Mesothelial cell of epicardium (in vitro differentiated cells): ENCODE data around the gene GAGE1. TPM values are rescaled to one million over a fixed set of nuclear protein-coding genes. Genes with fewer than 3 reads are reported as not detected.

Source experiments
- DNase-seq, 2 experiments: peaks; one replicate each; pipeline ENCODE4 v3.0.0; 2021; ENCODE audit warnings: low spot score in 2 of 2; ENCODE audit not compliant: unreplicated experiment in 2 of 2
- H3K27ac Mint-ChIP-seq: 2 replicates; pipeline ENCODE4 v1.8.0; 2021; ENCODE audit warnings: mixed read lengths
- H3K27me3 Mint-ChIP-seq: 2 replicates; pipeline ENCODE4 v1.8.0; 2021; ENCODE audit warnings: low read depth, mixed read lengths
- H3K36me3 Mint-ChIP-seq: 2 replicates; pipeline ENCODE4 v1.8.0; 2021; ENCODE audit warnings: mixed read lengths
- H3K4me1 Mint-ChIP-seq: 2 replicates; pipeline ENCODE4 v1.8.0; 2021; ENCODE audit warnings: mixed read lengths
- H3K4me3 Mint-ChIP-seq: 2 replicates; pipeline ENCODE4 v1.8.0; 2021; ENCODE audit warnings: mild to moderate bottlenecking, moderate library complexity, mixed read lengths
- H3K9me3 Mint-ChIP-seq: 2 replicates; pipeline ENCODE4 v1.8.0; 2021; ENCODE audit warnings: mixed read lengths
- CTCF ChIP-seq: fragments of 200-600 bp; sonication (generic); IDR thresholded peaks from one replicate; pipeline ENCODE4 v1.5.0; 2021; ENCODE audit warnings: antibody characterized with exemption; ENCODE audit not compliant: unreplicated experiment
- total RNA-seq: library from RNA; stranded (reverse); gene quantifications from 3 replicates; pipeline ENCODE4 v1.2.1, GENCODE V29; 2021

The GAGE1 gene
- total RNA-seq, 1 donor from 2014 or later: not detected

- Mint-ChIP-seq H3K27ac (peak overlapping the region; percentile 16), H3K36me3 (no peaks in the 10 kb centered on the region), H3K4me3 (no peak overlapping the region), H3K4me1 (peaks cover 5% of the 10 kb centered on the region), H3K9me3 (peaks cover 25% of the 10 kb centered on the region), H3K27me3 (no peaks in the 10 kb centered on the region)
- DNase-seq: no peak
- no peak for TF ChIP-seq CTCF
Measured at GRCh38 chrX:49610718-49611310, 12.0 kb downstream of the GAGE1 start.

GRCh38 chrX:49618574-49618973, 19.8 kb downstream of the GAGE1 start:
- Mint-ChIP-seq H3K9me3 (peaks cover 14% of the 10 kb centered on the region), H3K4me3 (no peak overlapping the region), H3K4me1 (no peaks in the 10 kb centered on the region), H3K27me3 (no peaks in the 10 kb centered on the region), H3K36me3 (no peaks in the 10 kb centered on the region), H3K27ac (no peak overlapping the region)
- DNase-seq: no peak
- TF ChIP-seq CTCF: no peak

GRCh38 chrX:49627086-49627777, 28.4 kb downstream of the GAGE1 start:
- H3K4me1 Mint-ChIP-seq: no peaks in the 10 kb centered on the region
- H3K4me3 Mint-ChIP-seq: no peak overlapping the region
- H3K27me3 Mint-ChIP-seq: no peaks in the 10 kb centered on the region
- H3K36me3 Mint-ChIP-seq: no peaks in the 10 kb centered on the region
- peaks cover 32% of the 10 kb centered on the region for H3K9me3 Mint-ChIP-seq
- peak; percentile 19 for TF ChIP-seq CTCF
- H3K27ac Mint-ChIP-seq: no peak overlapping the region
- no peak for DNase-seq

DNA sequence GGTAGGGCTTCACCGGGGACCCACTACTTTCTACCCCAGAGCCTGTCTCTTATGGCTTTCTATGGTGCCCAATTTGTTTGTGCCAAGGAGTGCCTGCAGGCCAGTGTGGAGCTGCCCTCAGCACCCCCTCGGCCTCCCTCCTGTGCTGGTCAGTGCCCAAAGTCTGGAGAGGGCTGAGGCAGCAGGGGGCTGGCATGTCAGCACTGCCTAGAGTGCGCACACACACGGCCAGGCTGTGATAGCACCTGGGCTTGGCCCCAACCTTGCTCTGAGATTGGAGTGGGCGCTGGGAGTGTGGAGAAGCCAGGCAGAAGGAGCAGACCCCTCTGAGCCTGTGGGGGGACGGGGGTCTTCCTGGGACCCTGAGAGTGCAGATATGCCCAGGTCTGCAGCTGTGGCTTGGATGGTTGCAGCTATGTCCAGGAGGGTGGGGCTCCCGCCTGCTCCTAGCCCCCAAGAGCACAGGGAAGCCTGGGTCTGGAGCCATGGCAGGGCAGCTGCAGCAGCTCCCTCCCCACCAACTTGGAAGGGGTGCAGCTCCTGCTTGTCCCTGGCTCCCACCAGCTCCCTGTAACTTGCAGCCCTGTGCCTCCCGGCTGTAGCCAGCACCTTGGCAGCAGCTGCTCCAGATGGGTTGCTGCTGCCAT, 46.3 kb downstream of the GAGE1 start:
- no peak for DNase-seq
- peaks cover 14% of the 10 kb centered on the region for H3K9me3 Mint-ChIP-seq
- no peaks in the 10 kb centered on the region for H3K36me3 Mint-ChIP-seq

DNA sequence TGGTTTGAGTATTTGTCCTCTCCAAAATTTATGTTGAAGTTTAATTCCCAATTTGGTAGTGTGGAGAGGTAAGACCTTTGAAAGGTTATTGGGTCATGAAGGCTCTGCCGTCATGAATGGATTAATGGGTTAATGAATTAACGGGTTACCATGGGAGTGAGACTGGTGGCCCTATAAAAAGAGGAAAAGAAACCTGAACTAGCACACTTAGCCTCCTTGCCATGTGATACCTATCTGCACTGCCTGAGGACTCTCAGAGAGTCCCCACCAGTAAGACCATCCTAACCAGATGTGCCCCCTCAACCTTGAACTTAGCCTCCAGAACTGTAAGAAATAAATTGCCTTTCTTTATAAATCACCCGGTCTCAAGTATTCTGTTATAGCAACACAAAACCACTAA, 57.7 kb downstream of the GAGE1 start:
- Mint-ChIP-seq H3K4me1 (no peaks in the 10 kb centered on the region), H3K27ac (no peak overlapping the region), H3K9me3 (peaks cover 18% of the 10 kb centered on the region), H3K36me3 (no peaks in the 10 kb centered on the region), H3K4me3 (no peak overlapping the region), H3K27me3 (no peaks in the 10 kb centered on the region)
- no peak for DNase-seq
- TF ChIP-seq CTCF: no peak

More for the DNA sequence above, 46.3 kb downstream of the GAGE1 start:
- no peaks in the 10 kb centered on the region for H3K4me1 Mint-ChIP-seq
- no peak overlapping the region for H3K4me3 Mint-ChIP-seq
- H3K27me3 Mint-ChIP-seq: peaks cover 2% of the 10 kb centered on the region
- no peak overlapping the region for H3K27ac Mint-ChIP-seq
- no peak for TF ChIP-seq CTCF

Other genes with a start within 250 kb of the GAGE1 start
- not detected in 3 replicates for gene GAGE12C, start 66.8 kb upstream of the GAGE1 start, total RNA-seq
- gene GAGE12D, start 57.3 kb upstream of the GAGE1 start, total RNA-seq: not detected in 3 replicates
- gene GAGE12E, start 47.7 kb upstream of the GAGE1 start, total RNA-seq: not detected in 3 replicates
- not detected in 3 replicates for gene GAGE12F, start 38.2 kb upstream of the GAGE1 start, total RNA-seq
- gene GAGE12G, start 28.6 kb upstream of the GAGE1 start, total RNA-seq: not detected in 3 replicates
- gene GAGE12H, start 19.1 kb upstream of the GAGE1 start, total RNA-seq: not detected in 3 replicates
- not detected in 3 replicates for gene GAGE2A, start 9.5 kb upstream of the GAGE1 start, total RNA-seq
- gene PAGE1, start 97.0 kb downstream of the GAGE1 start, total RNA-seq: not detected in 3 replicates
- 0.60 to 0.67 TPM in 2 of 3 replicates, not detected in the other for gene PAGE4, start 230.3 kb downstream of the GAGE1 start, total RNA-seq